Activated CD4-positive, alpha-beta T cell treated with anti-CD3 and anti-CD28 coated beads, Interleukin-2, Interleukin-6, amounts not matched to agents 100 ng/mL and 50 ng/mL, durations not matched to agents 16 hours and 8 hours (primary cell): ENCODE results near the gene ELMO3.

ENCODE experiments used
- DNase-seq: peaks from one replicate; pipeline ENCODE4 v3.0.0-alpha.2; 2020

Gene ELMO3

GRCh38 chr16:67244387-67245185 is 45.7 kb downstream of the ELMO3 start:
- peak; percentile 93 for DNase-seq

- no peak for DNase-seq
These were observed 46.3 kb downstream of the ELMO3 start for GRCh38 chr16:67245186-67245585.

- DNase-seq = no peak
These were observed 46.7 kb downstream of the ELMO3 start for GRCh38 chr16:67245674-67246080.

GRCh38 chr16:67246081-67246755 is 47.3 kb downstream of the ELMO3 start:
- peak; percentile 65 for DNase-seq

- peak; percentile 53 for DNase-seq
These were observed 47.8 kb downstream of the ELMO3 start for GRCh38 chr16:67246756-67247191.

- DNase-seq = peak; percentile 99
These were observed 48.5 kb downstream of the ELMO3 start, which contains the start of gene FHOD1 for GRCh38 chr16:67247192-67248072. Gene FHOD1, minus strand, starts transcription at chr16:67247481. Its CDS starts 71 bp downstream, at chr16:67247410.

- no peak for DNase-seq
These were observed 49.1 kb downstream of the ELMO3 start for GRCh38 chr16:67248073-67248400.

GRCh38 chr16:67248401-67249177 is 49.7 kb downstream of the ELMO3 start, which contains the start of gene SLC9A5:
Gene SLC9A5, plus strand, starts transcription at chr16:67248979. Its CDS starts 36 bp downstream, at chr16:67249015.
- DNase-seq = peak; percentile 29

- no peak for DNase-seq
These were observed 50.5 kb downstream of the ELMO3 start for GRCh38 chr16:67249178-67250044.

GRCh38 chr16:67250045-67250327 is 51.1 kb downstream of the ELMO3 start:
- DNase-seq = no peak

- DNase-seq = no peak
These were observed 53.9 kb downstream of the ELMO3 start for GRCh38 chr16:67252609-67253497.
